ENCODE measurements around the gene TCF12.
A peak's percentile ranks its signal among the peaks of the same experiment; 100 is the strongest.

The TCF12 gene

DNA sequence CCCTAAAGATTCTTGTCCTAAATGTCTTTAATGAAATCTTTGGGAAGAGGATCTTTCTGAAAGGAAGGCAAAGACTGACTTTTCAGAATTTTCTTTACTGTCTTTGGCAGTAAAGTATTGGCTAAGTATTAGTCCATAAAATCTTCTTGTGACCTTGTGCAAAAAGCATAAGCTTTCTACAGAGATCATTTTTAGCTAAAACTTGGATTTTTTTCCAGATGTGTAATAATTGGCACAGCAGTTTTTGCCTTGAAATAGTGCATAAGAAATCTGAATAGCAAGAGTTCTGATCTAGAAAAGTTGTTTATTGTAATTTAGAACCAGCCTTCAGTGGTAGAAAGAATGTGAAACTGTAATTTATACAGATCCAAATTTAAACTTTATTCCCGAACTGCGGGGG is 335.1 kb downstream of the TCF12 start:
- no peak overlapping the region for H3K4me3 ChIP-seq (ENCODE audit: low read depth, low read length)
- TF ChIP-seq, protein P1, sequence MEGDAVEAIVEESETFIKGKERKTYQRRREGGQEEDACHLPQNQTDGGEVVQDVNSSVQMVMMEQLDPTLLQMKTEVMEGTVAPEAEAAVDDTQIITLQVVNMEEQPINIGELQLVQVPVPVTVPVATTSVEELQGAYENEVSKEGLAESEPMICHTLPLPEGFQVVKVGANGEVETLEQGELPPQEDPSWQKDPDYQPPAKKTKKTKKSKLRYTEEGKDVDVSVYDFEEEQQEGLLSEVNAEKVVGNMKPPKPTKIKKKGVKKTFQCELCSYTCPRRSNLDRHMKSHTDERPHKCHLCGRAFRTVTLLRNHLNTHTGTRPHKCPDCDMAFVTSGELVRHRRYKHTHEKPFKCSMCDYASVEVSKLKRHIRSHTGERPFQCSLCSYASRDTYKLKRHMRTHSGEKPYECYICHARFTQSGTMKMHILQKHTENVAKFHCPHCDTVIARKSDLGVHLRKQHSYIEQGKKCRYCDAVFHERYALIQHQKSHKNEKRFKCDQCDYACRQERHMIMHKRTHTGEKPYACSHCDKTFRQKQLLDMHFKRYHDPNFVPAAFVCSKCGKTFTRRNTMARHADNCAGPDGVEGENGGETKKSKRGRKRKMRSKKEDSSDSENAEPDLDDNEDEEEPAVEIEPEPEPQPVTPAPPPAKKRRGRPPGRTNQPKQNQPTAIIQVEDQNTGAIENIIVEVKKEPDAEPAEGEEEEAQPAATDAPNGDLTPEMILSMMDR (IDR thresholded peaks at IDR 0.05; ENCODE audit: control insufficient read depth, extremely low read depth, insufficient read depth) = no peak
- no peak for DNase-seq (ENCODE audit: low read depth)

DNA sequence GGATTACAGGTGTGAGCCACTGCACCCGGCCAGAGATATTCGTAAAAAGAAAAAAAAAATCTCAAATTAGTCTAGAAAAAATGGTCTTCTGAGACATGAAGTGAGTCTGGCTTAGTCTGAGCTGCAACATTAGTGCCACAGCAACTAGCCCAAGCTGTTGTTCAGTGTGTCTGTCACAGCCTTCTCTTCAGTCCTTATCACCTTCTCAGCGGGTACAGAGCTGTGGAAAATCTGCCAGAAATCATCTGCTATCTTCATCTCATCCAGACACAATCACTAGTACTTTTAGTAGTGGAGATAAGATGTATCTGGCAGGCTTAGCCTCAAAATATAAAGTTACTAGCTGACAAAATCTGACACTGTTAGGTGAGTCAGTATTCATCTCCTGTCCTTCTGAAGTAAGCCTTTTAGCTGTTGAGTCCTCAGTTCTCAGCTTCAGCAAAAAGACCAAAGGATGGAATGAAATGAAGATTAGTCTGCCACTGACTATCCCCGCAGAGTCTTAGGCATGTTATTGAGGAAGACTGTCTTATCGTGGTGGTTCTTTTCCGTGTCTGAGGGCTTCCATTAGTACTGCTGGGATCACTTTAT is 337.4 kb downstream of the TCF12 start:
- DNase-seq (ENCODE audit: low read depth) = no peak
- H3K4me3 ChIP-seq (ENCODE audit: low read depth, low read length) = no peak overlapping the region
- TF ChIP-seq, protein P1 (IDR thresholded peaks at IDR 0.05; ENCODE audit: control insufficient read depth, extremely low read depth, insufficient read depth) = no peak

DNA sequence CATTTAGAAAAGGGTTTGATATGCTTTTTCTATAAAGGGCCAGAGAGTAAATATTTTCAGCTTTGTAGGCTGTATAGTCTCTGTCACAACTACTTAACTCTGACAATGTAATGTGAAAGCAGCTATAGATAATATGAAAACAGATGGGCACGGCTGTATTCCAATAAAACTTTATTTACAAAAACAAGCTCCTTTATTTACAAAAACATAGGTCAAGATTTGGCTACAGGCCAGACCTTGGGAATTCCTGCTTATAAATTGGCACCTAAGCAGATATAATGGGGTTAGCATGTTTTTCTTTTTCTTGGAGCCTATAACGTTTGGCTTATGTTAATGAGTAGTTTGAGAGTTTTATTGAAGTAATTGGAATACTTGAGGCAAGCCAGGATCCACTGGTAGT is 338.5 kb downstream of the TCF12 start:
- TF ChIP-seq, protein P1 (IDR thresholded peaks at IDR 0.05; ENCODE audit: control insufficient read depth, extremely low read depth, insufficient read depth) = no peak
- peak; percentile 13 for DNase-seq (ENCODE audit: low read depth)
- no peak overlapping the region for H3K4me3 ChIP-seq (ENCODE audit: low read depth, low read length)

DNA sequence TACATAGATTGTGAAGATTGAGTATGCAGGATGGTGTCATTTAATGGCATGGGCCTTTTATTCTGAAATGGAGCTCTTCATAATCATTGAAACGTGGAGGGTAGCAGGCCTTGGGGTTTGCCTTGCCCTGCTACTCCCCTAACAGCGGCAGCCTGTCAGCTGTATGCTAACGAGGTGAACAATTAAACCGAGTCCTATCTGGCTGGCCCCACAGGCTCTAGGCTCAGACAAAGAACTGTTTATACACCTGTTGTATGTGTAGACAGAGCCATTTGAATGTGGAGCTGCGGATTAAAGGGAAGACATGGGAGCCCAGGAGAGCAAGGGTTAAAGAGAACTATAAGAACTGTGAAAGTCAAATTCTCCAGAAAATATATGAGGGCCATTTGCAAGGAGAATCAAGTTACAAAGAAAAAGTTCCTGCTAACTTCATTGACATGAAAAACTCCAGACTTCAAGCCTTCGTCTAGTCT is 341.2 kb downstream of the TCF12 start:
- TF ChIP-seq, protein P1 (IDR thresholded peaks at IDR 0.05; ENCODE audit: control insufficient read depth, extremely low read depth, insufficient read depth) = no peak
- H3K4me3 ChIP-seq (ENCODE audit: low read depth, low read length) = no peak overlapping the region
- no peak for DNase-seq (ENCODE audit: low read depth)

DNA sequence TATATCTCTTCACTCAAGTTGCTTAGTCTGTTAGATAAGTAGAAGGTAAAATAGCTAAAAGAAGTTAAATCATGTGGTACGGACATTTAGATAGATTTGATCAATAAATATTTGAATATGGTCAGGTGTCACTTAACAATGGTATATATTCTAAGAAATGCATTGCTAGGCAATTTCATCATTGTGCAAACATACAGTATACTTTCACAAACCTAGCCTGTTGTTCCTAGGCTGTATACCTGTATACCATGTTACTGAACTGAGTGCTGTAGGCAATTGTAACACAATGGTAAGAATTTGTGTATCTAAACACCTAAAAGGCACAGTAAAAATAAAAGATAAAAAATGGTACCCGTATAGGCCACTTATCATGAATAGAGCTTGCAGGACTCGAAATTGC is 345.1 kb downstream of the TCF12 start:
- TF ChIP-seq, protein P1 (IDR thresholded peaks at IDR 0.05; ENCODE audit: control insufficient read depth, extremely low read depth, insufficient read depth) = no peak
- no peak overlapping the region for H3K4me3 ChIP-seq (ENCODE audit: low read depth, low read length)
- peak; percentile 46 for DNase-seq (ENCODE audit: low read depth)

DNA sequence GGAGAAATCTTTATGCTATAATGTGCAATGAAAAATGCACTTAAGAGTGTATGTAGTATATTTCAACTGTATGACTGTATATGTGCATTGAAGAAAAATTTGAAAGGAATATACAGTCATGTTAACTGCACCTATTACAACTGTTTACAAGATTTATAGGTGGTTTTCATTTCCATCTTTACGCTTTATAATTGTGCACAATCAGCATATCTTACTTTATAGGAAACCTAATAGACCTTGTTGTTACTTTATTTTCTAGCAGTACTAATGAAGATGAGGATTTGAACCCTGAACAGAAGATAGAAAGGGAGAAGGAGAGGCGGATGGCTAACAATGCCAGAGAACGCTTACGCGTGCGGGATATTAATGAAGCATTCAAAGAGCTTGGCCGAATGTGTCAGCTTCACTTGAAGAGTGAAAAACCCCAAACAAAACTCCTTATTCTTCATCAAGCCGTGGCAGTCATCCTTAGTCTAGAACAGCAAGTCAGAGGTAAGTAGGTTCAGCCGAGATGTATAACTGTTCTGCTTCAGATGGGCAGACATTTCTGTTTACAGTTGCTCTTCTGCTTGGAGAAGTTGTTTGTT is 354.4 kb downstream of the TCF12 start:
- DNase-seq (ENCODE audit: low read depth) = no peak
- TF ChIP-seq, protein P1 (IDR thresholded peaks at IDR 0.05; ENCODE audit: control insufficient read depth, extremely low read depth, insufficient read depth) = no peak

DNA sequence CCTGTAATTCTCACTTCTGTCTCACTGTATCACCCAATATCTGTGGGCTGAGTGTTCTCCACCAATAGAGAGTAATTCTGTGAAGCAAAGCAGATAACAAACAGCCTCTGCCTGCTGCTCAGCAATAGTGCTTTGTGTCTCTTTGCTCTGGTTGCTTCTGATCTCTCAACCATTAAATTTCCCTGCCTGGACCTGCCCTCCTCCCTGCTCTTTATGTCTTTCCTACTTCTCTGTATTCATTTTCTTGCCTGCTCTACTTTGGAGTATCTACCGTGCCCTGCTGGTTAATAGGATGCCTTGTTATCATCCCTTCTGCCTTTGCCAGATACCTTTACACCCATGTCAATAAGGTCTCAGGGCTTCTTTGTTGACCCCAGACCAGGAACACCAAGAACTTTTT is 355.0 kb downstream of the TCF12 start:
- no peak for DNase-seq (ENCODE audit: low read depth)
- TF ChIP-seq, protein P1 (IDR thresholded peaks at IDR 0.05; ENCODE audit: control insufficient read depth, extremely low read depth, insufficient read depth) = no peak
- H3K4me3 ChIP-seq (ENCODE audit: low read depth, low read length) = no peak overlapping the region

More for the DNA sequence above, 354.4 kb downstream of the TCF12 start:
- H3K4me3 ChIP-seq (ENCODE audit: low read depth, low read length) = no peak overlapping the region
